Fibroblast of skin of abdomen (primary cell): ENCODE data around the gene CLDND1. TPM values are rescaled to one million over a fixed set of nuclear protein-coding genes. Genes with fewer than 3 reads are reported as not detected.
"Not testable (repeated sequence)": the region's sequence is repeated elsewhere in the genome, so short reads cannot be mapped to it uniquely, and the experiment has no call there.

Experiments used
- DNase-seq: peaks from one replicate; pipeline ENCODE4 v3.0.0-alpha.2; 2013
- polyA plus RNA-seq, 2 experiments: library from polyadenylated mRNA; unstranded; fragments of 120-200 nt; gene quantifications; one replicate each; pipeline ENCODE4 v1.2.1, GENCODE V29; 2013; ENCODE audit not compliant: insufficient read length in 2 of 2

CLDND1 gene
- polyA plus RNA-seq (2013, experiment 1 of 2; ENCODE audit: insufficient read length) = 64.0 TPM
- 59.8 TPM for polyA plus RNA-seq (2013, experiment 2 of 2; ENCODE audit: insufficient read length)

- peak; percentile 97 for DNase-seq
Observed at GRCh38 chr3:98522544-98523281, at the start of gene CLDND1. TSS of gene CLDND1 (minus strand) at chr3:98522902. CDS start at chr3:98521424, 1,478 bp downstream.

DNA sequence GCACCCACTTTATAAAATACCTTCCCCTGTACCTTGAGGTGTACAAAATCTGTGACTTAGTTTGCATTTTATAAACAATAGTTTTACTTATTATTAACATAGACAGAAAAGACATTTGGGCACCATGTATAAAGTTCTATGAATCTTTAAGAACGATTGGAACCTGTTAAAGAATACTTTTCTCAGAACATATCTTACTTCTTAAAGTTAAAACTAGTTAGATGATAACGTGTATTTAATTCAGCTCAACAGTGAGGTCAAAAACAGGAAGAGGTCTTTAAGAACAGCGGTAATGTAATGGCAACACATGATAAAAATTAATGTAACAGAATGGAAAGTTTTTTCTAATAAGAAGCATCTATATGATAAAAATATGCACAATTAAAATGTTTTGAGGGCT is 45.7 kb upstream of the CLDND1 start:
- DNase-seq = no peak

- no peak for DNase-seq
Observed at GRCh38 chr3:98567666-98568270, 45.1 kb upstream of the CLDND1 start.

DNA sequence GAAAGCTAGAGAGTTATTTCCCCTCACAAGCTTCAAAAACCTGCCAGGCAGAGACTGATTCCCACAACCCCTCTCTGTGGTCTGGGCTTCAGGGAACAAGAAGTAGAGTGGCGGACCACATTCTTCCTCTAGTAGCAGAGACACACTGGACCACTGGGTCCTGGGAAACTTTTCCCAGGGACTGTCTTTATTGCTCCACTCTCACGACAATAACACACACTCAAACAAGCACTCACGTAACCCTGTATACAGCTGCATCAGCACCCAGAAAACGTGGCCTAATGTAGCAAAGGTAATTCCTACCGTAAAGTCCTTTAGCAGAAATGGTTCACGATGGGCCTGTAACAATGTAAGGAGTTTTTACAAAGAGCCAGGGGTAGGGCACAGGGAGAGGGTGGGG is 43.1 kb upstream of the CLDND1 start:
- no peak for DNase-seq

GRCh38 chr3:98565237-98565643 is 42.5 kb upstream of the CLDND1 start:
- no peak for DNase-seq

GRCh38 chr3:98564282-98565005 is 41.7 kb upstream of the CLDND1 start:
- no peak for DNase-seq

DNA sequence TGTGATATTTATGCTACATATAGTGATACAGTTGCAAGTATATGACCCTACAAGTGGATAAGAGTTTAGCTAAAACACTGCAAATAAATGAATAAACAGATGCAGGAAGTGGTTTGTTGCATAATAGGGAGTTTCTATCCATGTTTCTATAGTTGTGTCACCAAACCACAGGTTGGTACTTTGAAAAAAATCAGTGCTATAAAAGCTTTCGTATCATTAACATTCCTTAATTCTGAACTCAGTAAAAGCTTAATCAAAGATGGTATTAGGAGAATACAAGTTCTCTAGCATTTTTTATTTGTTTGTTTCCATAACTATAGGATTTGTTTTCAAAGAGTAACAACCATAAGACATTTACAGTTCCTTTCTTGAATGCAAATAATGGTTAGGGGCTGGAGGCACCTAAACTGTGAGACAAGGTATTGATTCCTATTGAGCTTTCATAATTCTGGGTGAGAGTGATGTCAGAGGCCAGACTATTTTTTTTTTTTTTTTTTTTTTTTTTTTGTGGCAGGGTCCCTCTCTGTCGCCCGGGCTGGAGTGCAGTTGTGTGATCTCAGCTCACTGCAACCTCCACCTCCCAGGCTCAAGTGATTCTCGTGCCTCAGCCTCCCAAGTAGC is 41.1 kb upstream of the CLDND1 start:
- peak; percentile 42 for DNase-seq

GRCh38 chr3:98561727-98562521 is 39.2 kb upstream of the CLDND1 start:
- no peak for DNase-seq

DNA sequence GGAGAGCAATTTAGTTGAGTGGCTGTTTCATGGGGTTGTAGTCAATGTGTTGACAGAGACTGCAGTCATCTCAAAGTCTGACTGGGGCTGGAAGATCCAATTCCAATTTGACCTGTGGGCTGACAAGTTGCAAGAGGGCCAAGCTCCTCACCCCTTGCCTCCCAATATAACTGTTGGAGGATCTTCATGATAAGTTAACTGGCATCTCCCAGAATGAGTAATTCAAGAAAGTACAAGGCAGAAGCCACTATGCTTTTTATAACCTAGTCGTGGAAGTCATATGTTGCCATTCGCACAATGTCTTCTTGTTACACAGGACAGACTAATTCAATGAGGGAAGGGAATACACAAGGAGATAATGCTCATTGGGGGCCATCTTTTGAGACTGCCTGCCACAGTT is 38.2 kb upstream of the CLDND1 start:
- DNase-seq = no peak

GRCh38 chr3:98559769-98560168 is 37.1 kb upstream of the CLDND1 start:
- not testable (repeated sequence) for DNase-seq

DNA sequence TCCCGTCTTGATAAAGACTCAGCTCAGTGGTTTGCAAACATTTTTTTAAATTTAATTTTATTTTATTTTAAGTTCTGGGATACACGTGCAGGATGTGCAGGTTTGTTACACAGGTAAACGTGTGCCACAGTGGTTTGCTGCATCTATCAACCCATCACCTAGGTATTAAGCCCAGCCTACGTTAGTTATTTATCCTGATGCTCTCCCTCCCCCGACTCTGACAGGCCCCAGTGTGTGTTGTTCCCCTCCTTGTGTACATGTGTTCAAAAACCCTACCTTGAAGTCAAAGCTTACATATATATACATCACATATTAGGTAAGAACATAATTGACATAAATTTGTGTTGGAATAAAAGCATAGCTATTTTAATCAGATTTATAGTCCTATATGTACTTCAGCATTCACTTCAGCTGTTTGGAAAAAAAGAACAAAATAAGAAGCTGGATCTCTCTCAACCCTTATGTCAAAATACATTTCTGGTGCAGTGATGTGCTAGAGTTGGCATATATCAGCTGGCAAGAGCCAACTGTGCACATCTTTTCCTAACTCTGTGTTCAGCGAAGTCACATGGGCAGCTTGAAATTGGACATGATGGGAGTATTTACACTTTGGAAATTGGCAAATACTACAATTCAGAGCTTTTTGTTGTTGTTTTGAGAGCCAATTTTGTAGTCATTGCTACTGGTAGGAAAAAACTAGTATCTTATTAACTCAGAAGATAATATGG is 35.6 kb upstream of the CLDND1 start:
- no peak for DNase-seq

DNA sequence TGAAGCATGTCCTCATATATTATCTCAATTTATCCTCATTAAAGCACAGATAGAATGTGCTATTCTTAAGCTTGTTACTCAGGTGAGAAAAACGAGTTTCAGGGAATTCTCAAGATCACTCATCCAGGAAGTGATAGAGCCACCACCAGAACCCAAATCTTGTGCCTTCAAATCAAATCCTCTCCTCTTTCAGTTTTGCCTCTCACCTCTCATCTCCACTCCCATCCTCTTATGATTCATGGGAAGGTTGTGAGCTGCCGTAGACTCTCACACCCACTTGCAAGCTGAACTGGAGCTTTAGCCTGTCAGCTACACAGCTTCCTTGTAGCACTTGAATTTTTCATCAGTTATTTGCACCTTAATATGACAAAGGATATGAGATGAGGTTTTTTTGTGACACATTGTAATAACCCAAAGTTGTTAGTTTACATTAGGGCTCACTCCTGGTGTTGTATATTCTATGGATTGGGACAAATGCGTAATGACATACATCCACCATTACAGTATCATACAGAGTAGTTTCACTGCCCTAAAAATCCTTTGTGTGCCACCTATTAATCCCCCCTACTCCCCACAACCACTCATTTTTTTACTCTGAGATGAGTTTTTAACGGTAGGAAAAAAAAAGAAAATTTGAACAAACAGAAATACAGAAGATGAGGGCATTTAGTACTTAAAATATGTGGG is 34.8 kb upstream of the CLDND1 start:
- DNase-seq = no peak

- DNase-seq = no peak
Observed at GRCh38 chr3:98556164-98557130, 33.7 kb upstream of the CLDND1 start.

DNA sequence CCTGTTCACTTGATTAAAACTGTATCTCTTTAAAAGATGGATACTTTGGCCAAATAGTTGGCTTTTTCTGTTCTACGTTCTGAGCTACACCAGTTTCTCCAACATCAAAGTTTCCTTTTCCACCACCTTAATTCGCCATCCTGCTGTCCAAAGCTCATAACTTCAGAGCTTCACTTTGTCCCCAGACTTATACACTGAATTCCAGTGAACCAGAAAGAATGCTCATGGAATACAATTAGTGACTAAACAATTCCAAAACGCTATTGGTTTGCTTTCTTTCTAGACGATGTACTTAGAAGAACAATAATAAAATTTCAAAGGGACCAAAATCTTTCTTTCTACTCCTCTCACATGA is 32.3 kb upstream of the CLDND1 start:
- no peak for DNase-seq

GRCh38 chr3:98554580-98554979 is 31.9 kb upstream of the CLDND1 start:
- DNase-seq = no peak

GRCh38 chr3:98553753-98554152 is 31.1 kb upstream of the CLDND1 start:
- DNase-seq = no peak

DNA sequence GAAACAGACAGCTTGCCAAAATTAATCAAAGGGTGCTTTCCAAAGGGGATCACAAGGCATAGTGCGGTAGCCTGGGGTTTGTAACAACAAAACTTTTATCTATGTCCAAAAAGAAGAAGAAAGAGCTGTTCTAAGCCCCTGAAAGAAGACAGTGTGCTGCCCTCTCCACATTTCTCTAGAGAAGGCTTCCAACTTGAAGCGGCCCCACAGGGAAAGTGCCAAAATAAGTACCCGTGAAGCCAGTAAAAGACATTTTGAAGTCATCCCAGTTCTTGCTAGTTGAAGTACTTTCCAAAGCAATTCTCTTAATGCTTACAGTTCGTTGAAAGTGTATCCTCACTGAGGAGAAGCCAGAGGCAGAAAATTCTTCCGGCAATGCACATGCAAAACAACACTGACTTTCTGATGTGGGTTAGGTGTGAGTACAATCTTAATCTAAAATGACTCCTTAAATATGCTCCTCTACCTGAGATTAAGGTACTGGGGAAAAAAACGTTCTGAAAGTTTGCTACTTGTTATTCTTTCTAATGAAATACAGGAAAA is 30.4 kb upstream of the CLDND1 start:
- DNase-seq = no peak

GRCh38 chr3:98552232-98553020 is 29.7 kb upstream of the CLDND1 start:
- no peak for DNase-seq

GRCh38 chr3:98551754-98552153 is 29.1 kb upstream of the CLDND1 start:
- no peak for DNase-seq
